Measurements from ENCODE around the gene MYH7B.
A peak's percentile ranks its signal among the peaks of the same experiment; 100 is the strongest.

MYH7B gene

DNA sequence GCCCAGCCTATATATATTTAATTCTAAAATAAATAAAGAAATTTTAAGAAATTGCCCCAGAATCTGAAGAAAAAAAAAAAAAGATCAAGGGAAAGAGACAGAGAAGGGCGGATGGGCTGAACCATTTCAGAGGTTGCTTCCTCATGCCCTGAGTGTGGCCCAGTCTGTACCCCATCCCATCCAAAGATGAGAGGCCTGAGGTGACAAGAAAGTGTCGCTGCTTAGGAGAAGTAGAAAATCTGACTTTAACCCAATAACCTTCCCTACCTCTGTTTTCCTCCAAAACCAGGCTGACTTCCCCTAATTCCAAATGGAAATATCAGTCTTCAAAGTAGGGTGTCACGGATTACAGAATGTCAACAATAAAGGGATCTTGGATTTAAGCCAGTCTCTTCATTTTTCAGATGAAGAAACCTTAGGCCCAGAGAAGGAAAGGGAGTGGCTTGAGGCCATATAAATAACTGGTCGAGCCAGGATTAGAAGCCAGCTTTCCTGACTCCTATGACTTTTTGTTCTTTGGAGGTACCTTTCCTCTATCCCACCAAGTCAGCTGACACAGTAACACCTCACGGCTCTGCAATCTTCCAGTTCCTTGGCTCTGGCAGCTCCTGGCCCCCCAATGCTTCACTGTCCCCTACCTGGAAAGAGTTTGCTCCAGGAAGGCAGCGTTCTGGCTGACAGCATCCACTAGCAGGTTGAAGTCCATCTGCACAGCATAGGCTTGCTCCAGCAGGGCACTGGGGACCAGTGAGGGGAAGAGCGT lies 10.2 kb upstream of the MYH7B start:
- no peak for DNase-seq (ENCODE audit: low spot score)

DNA sequence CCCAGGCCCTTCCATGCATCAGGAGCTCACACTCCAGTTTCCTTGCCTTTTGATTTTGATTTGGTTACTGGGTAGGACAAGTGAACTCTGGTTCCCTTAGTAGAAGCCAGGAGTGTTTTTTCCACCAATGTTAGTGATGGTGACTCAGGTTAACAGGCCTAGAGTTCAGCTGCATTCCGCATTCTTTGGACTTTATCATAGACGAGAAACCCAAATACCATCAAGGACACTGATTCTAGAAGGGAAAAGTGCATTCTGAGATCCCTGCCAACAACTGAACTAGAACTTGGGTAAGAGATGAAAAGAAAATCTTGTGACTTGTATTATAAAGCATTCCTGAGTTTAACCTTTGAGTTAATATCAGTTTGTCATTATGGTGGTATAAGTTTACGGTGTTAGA lies 9.0 kb upstream of the MYH7B start:
- DNase-seq (ENCODE audit: low spot score): no peak

- no peak for DNase-seq (ENCODE audit: low spot score)
These were observed 8.3 kb upstream of the MYH7B start for GRCh38 chr20:34947336-34947735.

DNA sequence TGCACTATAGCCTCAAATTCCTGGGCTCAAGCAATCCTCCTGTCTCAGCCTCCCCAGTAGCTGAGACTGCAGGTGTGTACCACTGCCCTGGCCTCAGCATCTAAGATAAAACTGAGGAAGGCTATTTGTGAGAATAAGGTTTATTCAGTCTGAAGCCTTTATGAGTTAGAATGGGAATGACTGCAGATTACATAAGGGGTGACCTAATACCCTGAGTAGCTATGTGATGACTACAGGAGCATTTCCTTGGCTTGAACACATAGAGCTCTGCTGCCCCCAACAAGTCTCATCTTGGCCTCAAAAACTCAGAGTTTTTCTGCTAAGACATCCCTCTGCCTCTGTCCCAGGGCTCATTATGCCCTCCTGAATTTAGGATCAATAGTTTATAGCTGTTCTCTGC lies 7.6 kb upstream of the MYH7B start:
- DNase-seq (ENCODE audit: low spot score): peak; percentile 14

- DNase-seq (ENCODE audit: low spot score): no peak
These were observed 6.5 kb upstream of the MYH7B start for GRCh38 chr20:34949120-34949519.

DNA sequence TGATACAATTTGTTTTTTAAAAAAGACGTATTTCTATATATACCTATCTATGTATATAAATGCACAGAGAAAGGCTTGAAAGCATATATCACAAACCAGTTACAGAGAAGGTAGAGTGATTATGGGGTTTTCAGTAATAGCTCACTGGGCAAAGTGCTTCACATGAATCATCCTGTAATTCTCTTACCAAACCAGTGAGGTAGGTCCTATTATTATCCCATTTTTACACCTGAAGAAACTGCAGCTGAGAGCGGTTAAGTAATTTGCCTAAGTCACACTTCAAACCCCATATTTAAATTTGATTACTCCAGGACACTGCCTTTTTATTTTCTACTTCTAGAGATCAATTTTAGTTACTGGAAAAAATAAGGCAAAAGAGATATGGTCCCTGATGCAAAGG lies 4.4 kb upstream of the MYH7B start:
- DNase-seq (ENCODE audit: low spot score): no peak

DNA sequence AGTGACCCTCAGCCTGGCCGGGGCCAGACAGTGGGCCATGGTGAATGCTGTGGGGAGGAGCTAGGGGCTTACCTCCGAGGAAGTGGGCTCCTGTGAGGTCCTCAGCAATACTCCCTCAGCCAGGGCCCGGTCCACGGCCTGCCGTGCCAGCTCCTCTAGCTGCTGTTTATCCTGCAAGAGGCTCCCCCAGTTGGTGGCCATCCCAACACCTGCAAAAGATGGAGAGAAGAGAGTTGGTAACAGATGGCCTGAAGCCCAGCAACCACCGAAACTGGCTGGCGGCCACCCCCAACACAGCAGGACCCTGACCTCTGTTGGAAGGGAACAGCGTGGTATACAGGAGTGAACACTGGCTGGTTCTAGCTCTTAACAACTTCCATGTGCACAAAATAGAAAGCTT lies 4.0 kb upstream of the MYH7B start:
- peak; percentile 36 for DNase-seq (ENCODE audit: low spot score)

- DNase-seq (ENCODE audit: low spot score): no peak
These were observed 3.0 kb upstream of the MYH7B start for GRCh38 chr20:34952671-34953070.

DNA sequence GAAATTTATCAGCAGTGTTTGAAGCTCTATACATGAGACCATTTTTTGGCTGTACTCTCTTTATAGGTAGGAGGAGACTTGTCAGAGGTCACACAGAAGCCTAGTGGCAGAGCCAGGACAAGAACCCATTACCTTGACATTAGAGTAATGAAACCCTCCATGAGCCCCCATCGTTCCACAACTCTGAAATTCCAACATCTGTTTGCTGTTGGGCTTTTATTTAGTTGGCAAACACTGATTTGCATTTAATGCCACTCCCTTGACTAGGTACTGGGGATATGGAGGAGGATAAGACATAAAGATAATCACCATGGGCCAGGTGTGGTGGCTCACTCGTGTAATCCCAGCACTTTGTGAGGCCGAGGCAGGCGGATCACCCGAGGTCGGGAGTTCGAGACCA lies 1.7 kb upstream of the MYH7B start:
- DNase-seq (ENCODE audit: low spot score): no peak

GRCh38 chr20:34954904-34955230 lies 801 bp upstream of the MYH7B start:
- DNase-seq (ENCODE audit: low spot score): no peak

- DNase-seq (ENCODE audit: low spot score): no peak
These were observed 382 bp downstream of the MYH7B start for GRCh38 chr20:34956041-34956458.

- DNase-seq (ENCODE audit: low spot score): peak; percentile 57
These were observed 1.2 kb downstream of the MYH7B start for GRCh38 chr20:34956751-34957472.

DNA sequence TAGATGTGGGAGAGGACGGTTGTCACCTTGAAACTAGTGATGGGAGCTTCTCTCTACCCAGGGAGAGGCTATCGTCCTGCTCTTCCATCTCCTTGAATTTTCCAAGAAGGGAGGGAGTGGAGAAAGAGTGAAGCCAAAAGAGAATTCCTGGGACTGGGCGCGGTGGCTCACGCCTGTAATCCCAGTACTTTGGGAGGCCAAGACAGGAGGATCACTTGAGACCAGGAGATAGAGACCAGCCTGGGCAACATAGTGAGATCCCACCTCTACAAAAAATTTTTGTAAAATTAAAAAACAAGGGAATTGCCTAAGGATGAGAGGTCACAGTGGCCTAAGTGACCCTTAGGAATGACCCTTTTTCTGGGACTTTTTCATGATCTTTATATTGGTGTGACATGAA lies 8.8 kb downstream of the MYH7B start:
- DNase-seq (ENCODE audit: low spot score): no peak

- DNase-seq (ENCODE audit: low spot score): no peak
These were observed 9.4 kb downstream of the MYH7B start for GRCh38 chr20:34965051-34965450.

- DNase-seq (ENCODE audit: low spot score): no peak
These were observed 11.8 kb downstream of the MYH7B start for GRCh38 chr20:34967421-34967820.

GRCh38 chr20:34968042-34968775 lies 12.5 kb downstream of the MYH7B start:
- no peak for DNase-seq (ENCODE audit: low spot score)

- DNase-seq (ENCODE audit: low spot score): no peak
These were observed 14.6 kb downstream of the MYH7B start for GRCh38 chr20:34970193-34970840.

DNA sequence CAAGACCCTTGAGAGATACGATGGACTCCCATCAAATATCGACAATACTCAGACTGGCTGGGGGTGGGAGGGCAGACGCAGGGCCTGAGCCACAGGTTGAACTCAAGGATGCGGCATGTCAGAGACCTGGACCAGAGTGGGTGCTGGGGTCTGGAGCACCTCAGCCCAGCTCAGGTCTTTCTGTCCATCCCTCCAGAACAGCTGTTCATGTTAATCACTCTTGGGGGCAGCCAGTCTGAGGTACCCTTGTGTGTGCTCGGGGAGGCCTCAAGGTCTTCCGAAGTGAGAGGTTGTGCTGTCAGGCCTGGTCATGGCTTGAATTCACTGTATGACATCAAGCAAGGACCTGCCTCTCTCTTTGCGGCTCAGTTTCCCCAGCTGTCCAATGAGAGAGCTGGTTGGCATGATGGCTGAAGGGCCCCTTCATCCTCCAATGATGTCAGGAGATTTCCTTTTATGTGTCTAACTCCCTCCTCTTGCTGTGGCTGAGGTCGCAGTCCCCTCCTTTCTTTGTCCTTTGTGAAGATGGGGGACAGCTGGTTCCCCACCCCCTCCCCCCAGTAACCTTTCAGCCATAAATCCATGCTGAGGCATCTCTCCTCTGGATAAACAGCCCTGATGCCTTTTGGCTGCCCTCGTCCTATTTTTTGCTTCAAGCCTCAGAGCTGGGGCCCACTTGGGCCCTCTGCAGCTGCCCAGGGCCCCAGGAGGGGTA lies 15.3 kb downstream of the MYH7B start:
- peak; percentile 61 for DNase-seq (ENCODE audit: low spot score)

GRCh38 chr20:34971561-34972235 lies 16.0 kb downstream of the MYH7B start:
- DNase-seq (ENCODE audit: low spot score): peak; percentile 46

GRCh38 chr20:34974246-34974645 lies 18.6 kb downstream of the MYH7B start:
- DNase-seq (ENCODE audit: low spot score): no peak

- DNase-seq (ENCODE audit: low spot score): no peak
These were observed 20.6 kb downstream of the MYH7B start for GRCh38 chr20:34976286-34976685.

Measured in left forelimb (tissue), 1 donor.